BLaER1 treated with 17β-estradiol and CSF1 and Interleukin-3, amounts not matched to agents 10 nM and 100 nM (cell line): Measurements from ENCODE around the gene CSRNP2.
A peak's percentile ranks its signal among the peaks of the same experiment; 100 is the strongest.
"Not testable (repeated sequence)": the region's sequence is repeated elsewhere in the genome, so short reads cannot be mapped to it uniquely, and the experiment has no call there.

Source experiments
- H3K27ac ChIP-seq, 11 experiments: shearing (Covaris generic); formaldehyde crosslinking; 2 replicates each; pipeline ENCODE4 v1.8.1; 2022
- H3K27me3 ChIP-seq, 11 experiments: shearing (Covaris generic); formaldehyde crosslinking; 2 replicates each; pipeline ENCODE4 v1.8.1; 2022
- H3K36me3 ChIP-seq, 11 experiments: shearing (Covaris generic); formaldehyde crosslinking; 2 replicates each; pipeline ENCODE4 v1.8.1; 2022
- H3K4me1 ChIP-seq, 10 experiments: shearing (Covaris generic); formaldehyde crosslinking; 2 replicates each; pipeline ENCODE4 v1.8.1; 2022
- H3K4me2 ChIP-seq, 11 experiments: shearing (Covaris generic); formaldehyde crosslinking; 2 replicates each; pipeline ENCODE4 v1.8.1; 2022
- H3K4me3 ChIP-seq, 10 experiments: shearing (Covaris generic); formaldehyde crosslinking; 2 replicates each; pipeline ENCODE4 v1.8.1; 2022
- H3K9ac ChIP-seq, 11 experiments: shearing (Covaris generic); formaldehyde crosslinking; 2 replicates each; pipeline ENCODE4 v1.8.1; 2022
- H3K9me3 ChIP-seq, 11 experiments: shearing (Covaris generic); formaldehyde crosslinking; replicated peaks in 1 of 11; 2 replicates each; pipeline ENCODE4 v1.8.1; 2022
- H4K20me1 ChIP-seq, 11 experiments: shearing (Covaris generic); formaldehyde crosslinking; 2 replicates each; pipeline ENCODE4 v1.8.1; 2022
- Cebpa-rat ChIP-seq, 11 experiments: shearing (Covaris generic); IDR thresholded peaks; 2 replicates each; pipeline ENCODE4 v1.8.1; 2022

Gene CSRNP2

GRCh38 chr12:51082561-51083125, 753 bp downstream of the CSRNP2 start:
- Histone ChIP-seq H3K4me3 (peak overlapping the region; percentile 82 to 98 (median 91)), H3K36me3 (peaks cover 0 to 27% (median 10%) of the 10 kb centered on the region in 11 experiments; a peak in 12 of 22 replicates), H3K9me3 (no peaks in the 10 kb centered on the region), H3K4me2 (peak overlapping the region; percentile 83 to 100 (median 94)), H3K27me3 (no peaks in the 10 kb centered on the region), H3K27ac (peak overlapping the region; percentile 72 to 91 (median 89)), H4K20me1 (peaks cover 4 to 49% (median 34%) of the 10 kb centered on the region in 11 experiments; a peak in 19 of 22 replicates), H3K4me1 (peaks cover 12 to 36% (median 22%) of the 10 kb centered on the region in 10 experiments), H3K9ac (peak overlapping the region; percentile 88 to 99 (median 94))
- TF ChIP-seq Cebpa-rat (IDR thresholded peaks at IDR 0.05) = no peak

GRCh38 chr12:51081421-51081820, 2.0 kb downstream of the CSRNP2 start:
- Histone ChIP-seq H3K36me3 (peaks cover 0 to 39% (median 13%) of the 10 kb centered on the region in 11 experiments; a peak in 17 of 22 replicates), H3K9me3 (no peaks in the 10 kb centered on the region), H3K27me3 (no peaks in the 10 kb centered on the region), H3K4me3 (no peak overlapping the region), H3K27ac (no peak overlapping the region), H3K4me2 (peak overlapping the region in 10 of 11 experiments; percentile 83 to 100 (median 92); a peak in 19 of 22 replicates), H3K4me1 (peaks cover 12 to 41% (median 22%) of the 10 kb centered on the region in 10 experiments), H3K9ac (0 out of 22 replicates have a peak overlapping the region, but pooled peaks of 2 of the 11 experiments have one; percentile 94), H4K20me1 (peaks cover 16 to 61% (median 45%) of the 10 kb centered on the region in 11 experiments; a peak in 20 of 22 replicates)
- no peak for TF ChIP-seq Cebpa-rat (IDR thresholded peaks at IDR 0.05)

- no peak overlapping the region for H3K4me2 ChIP-seq
- H3K27ac ChIP-seq = no peak overlapping the region
- TF ChIP-seq Cebpa-rat (IDR thresholded peaks at IDR 0.05) = no peak
- peaks cover 11 to 52% (median 26%) of the 10 kb centered on the region in 11 experiments for H3K36me3 ChIP-seq
- no peaks in the 10 kb centered on the region for H3K27me3 ChIP-seq
- H3K4me3 ChIP-seq = no peak overlapping the region
- H3K9me3 ChIP-seq = no peaks in the 10 kb centered on the region
- no peak overlapping the region for H3K9ac ChIP-seq
- peaks cover 26 to 74% (median 56%) of the 10 kb centered on the region in 11 experiments; a peak in 20 of 22 replicates for H4K20me1 ChIP-seq
- peaks cover 12 to 38% (median 20%) of the 10 kb centered on the region in 10 experiments for H3K4me1 ChIP-seq
These were observed 3.3 kb downstream of the CSRNP2 start for GRCh38 chr12:51080136-51080535.

DNA sequence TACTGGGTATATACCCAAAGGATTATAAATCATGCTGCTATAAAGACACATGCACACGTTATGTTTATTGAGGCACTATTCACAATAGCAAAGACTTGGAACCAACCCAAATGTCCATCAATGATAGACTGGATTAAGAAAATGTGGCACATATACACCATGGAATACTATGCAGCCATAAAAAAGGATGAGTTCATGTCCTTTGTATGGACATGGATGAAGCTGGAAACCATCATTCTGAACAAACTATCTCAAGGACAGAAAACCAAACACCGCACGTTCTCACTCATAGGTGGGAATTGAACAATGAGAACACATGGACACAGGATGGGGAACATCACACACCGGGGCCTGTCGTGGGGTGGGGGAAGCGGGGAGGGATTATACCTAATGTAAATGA, 4.5 kb downstream of the CSRNP2 start:
- not testable (repeated sequence) for H3K9me3 ChIP-seq, H3K27ac ChIP-seq, H3K4me2 ChIP-seq, H3K27me3 ChIP-seq, H3K9ac ChIP-seq, H3K4me3 ChIP-seq
- Histone ChIP-seq H3K4me1 (peaks cover 12 to 34% (median 19%) of the 10 kb centered on the region in 10 experiments), H4K20me1 (peaks cover 26 to 87% (median 60%) of the 10 kb centered on the region in 11 experiments; a peak in 20 of 22 replicates), H3K36me3 (peaks cover 18 to 65% (median 34%) of the 10 kb centered on the region in 11 experiments)

- H4K20me1 ChIP-seq = peaks cover 26 to 92% (median 60%) of the 10 kb centered on the region in 11 experiments; a peak in 20 of 22 replicates
- peaks cover 10 to 31% (median 16%) of the 10 kb centered on the region in 10 experiments for H3K4me1 ChIP-seq
- not testable (repeated sequence) for H3K4me3 ChIP-seq, H3K9ac ChIP-seq, H3K4me2 ChIP-seq, H3K27me3 ChIP-seq, H3K9me3 ChIP-seq, H3K27ac ChIP-seq
- H3K36me3 ChIP-seq = peaks cover 24 to 70% (median 40%) of the 10 kb centered on the region in 11 experiments
These were observed 5.0 kb downstream of the CSRNP2 start for GRCh38 chr12:51078346-51078745.

DNA sequence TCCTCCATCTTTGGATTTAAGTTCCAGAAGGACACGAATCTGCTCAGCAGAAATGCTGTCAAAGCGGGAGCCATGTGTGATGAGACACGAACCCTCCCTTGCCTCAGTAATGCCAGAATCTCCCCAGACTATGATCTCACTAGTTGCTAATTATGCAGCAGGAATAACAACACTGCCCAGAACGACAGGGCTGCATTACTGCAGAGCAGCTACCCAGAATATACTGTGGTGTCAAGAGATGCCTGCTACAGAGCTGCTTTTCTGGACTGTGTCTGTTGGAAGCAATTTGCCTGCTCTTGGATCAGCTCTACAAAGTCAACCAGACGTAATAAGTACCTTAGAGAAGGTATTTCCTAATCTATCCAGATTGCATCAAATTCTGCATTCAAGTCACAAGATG, 5.5 kb downstream of the CSRNP2 start:
- no peak overlapping the region for H3K4me3 ChIP-seq
- no peak for TF ChIP-seq Cebpa-rat (IDR thresholded peaks at IDR 0.05)
- H3K9me3 ChIP-seq = no peaks in the 10 kb centered on the region
- no peak overlapping the region for H3K4me2 ChIP-seq
- peaks cover 10 to 31% (median 16%) of the 10 kb centered on the region in 10 experiments for H3K4me1 ChIP-seq
- no peak overlapping the region for H3K27ac ChIP-seq
- H4K20me1 ChIP-seq = peaks cover 26 to 92% (median 60%) of the 10 kb centered on the region in 11 experiments; a peak in 20 of 22 replicates
- no peak overlapping the region for H3K9ac ChIP-seq
- H3K36me3 ChIP-seq = peaks cover 28 to 74% (median 44%) of the 10 kb centered on the region in 11 experiments
- H3K27me3 ChIP-seq = no peaks in the 10 kb centered on the region

- peaks cover 43 to 89% (median 59%) of the 10 kb centered on the region in 11 experiments for H3K36me3 ChIP-seq
- TF ChIP-seq Cebpa-rat (IDR thresholded peaks at IDR 0.05) = no peak
- peaks cover 0 to 18% (median 3%) of the 10 kb centered on the region in 10 experiments; a peak in 8 of 20 replicates for H3K4me1 ChIP-seq
- H3K9me3 ChIP-seq = no peaks in the 10 kb centered on the region
- H4K20me1 ChIP-seq = peaks cover 26 to 77% (median 50%) of the 10 kb centered on the region in 11 experiments; a peak in 20 of 22 replicates
- 0 out of 22 replicates have a peak overlapping the region, but pooled peaks of 1 of the 11 experiments have one; percentile 11 for H3K27ac ChIP-seq
- H3K9ac ChIP-seq = no peak overlapping the region
- peak overlapping the region in 1 of 11 experiments; percentile 4; a peak in 1 of 22 replicates for H3K4me2 ChIP-seq
- H3K4me3 ChIP-seq = no peak overlapping the region
- no peaks in the 10 kb centered on the region for H3K27me3 ChIP-seq
These were observed 7.0 kb downstream of the CSRNP2 start for GRCh38 chr12:51076236-51076930.

DNA sequence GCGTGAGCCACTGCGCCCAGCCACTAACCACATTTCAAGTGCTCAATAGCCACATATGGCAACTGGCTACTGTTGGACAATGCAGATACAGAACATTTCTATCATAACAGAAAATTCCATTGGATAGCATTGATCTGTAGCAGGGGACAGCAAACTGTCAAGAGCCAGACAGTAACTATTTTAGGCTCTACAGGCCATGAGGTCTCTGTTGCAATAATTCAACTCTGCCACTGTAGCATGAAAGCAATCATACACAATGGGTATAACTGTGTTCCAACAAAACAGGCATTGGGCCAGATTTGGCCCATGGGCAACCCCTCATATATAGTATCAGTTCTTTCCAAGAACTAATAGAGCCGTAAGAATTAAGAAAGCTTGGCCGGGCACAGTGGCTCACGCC, 8.0 kb downstream of the CSRNP2 start:
- no peak overlapping the region for H3K4me2 ChIP-seq
- no peak overlapping the region for H3K9ac ChIP-seq
- no peak for TF ChIP-seq Cebpa-rat (IDR thresholded peaks at IDR 0.05)
- no peaks in the 10 kb centered on the region for H3K9me3 ChIP-seq
- H3K27ac ChIP-seq = no peak overlapping the region
- peaks cover 53 to 91% (median 69%) of the 10 kb centered on the region in 11 experiments for H3K36me3 ChIP-seq
- peaks cover 20 to 67% (median 40%) of the 10 kb centered on the region in 11 experiments; a peak in 19 of 22 replicates for H4K20me1 ChIP-seq
- H3K4me1 ChIP-seq = peaks cover 0 to 24% (median 7%) of the 10 kb centered on the region in 10 experiments; a peak in 12 of 20 replicates
- no peaks in the 10 kb centered on the region for H3K27me3 ChIP-seq
- no peak overlapping the region for H3K4me3 ChIP-seq

- Histone ChIP-seq H3K9me3 (no peaks in the 10 kb centered on the region), H3K27ac (peak overlapping the region in 2 of 11 experiments; percentile 71 to 75; a peak in 3 of 22 replicates), H3K36me3 (peaks cover 90 to 100% (median 97%) of the 10 kb centered on the region in 11 experiments), H3K4me1 (peaks cover 8 to 33% (median 15%) of the 10 kb centered on the region in 10 experiments; a peak in 15 of 20 replicates), H3K27me3 (no peaks in the 10 kb centered on the region), H3K4me3 (no peak overlapping the region), H3K9ac (peak overlapping the region in 1 of 11 experiments; percentile 13; a peak in 1 of 22 replicates), H3K4me2 (no peak overlapping the region), H4K20me1 (peaks cover 2 to 34% (median 21%) of the 10 kb centered on the region in 11 experiments; a peak in 18 of 22 replicates)
- TF ChIP-seq Cebpa-rat (IDR thresholded peaks at IDR 0.05) = no peak
These were observed 11.7 kb downstream of the CSRNP2 start for GRCh38 chr12:51071663-51072062.
